NCI-H187 treated with DMSO at 0.1 percent for 48 hours (cell line): ENCODE measurements around the gene MLEC.
"Not testable (repeated sequence)": the region's sequence is repeated elsewhere in the genome, so short reads cannot be mapped to it uniquely, and the experiment has no call there.

ENCODE experiments used
- DNase-seq: peaks from one replicate; lab custom pipeline; 2025; lab: John Stamatoyannopoulos, UW

Gene MLEC

DNA sequence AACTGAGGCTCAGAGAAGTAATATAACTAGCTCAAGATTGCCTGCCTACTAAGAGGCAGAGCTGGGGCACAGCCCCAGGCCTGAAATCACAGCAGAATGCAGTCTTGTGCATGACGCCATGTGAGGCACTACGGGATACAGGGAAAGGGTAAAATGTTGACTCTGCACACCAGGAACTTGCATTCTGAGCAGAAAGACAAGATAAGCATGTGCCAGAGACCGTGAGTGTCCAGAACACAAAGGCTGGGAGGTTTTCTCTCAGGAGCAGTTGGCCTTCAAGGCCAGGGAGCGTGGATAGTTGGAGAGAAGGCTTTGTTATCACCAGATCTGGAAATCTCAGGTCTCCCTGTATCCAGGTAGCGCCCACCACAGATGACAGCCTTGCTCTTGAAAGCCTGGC, 23.2 kb upstream of the MLEC start:
- no peak for DNase-seq

DNA sequence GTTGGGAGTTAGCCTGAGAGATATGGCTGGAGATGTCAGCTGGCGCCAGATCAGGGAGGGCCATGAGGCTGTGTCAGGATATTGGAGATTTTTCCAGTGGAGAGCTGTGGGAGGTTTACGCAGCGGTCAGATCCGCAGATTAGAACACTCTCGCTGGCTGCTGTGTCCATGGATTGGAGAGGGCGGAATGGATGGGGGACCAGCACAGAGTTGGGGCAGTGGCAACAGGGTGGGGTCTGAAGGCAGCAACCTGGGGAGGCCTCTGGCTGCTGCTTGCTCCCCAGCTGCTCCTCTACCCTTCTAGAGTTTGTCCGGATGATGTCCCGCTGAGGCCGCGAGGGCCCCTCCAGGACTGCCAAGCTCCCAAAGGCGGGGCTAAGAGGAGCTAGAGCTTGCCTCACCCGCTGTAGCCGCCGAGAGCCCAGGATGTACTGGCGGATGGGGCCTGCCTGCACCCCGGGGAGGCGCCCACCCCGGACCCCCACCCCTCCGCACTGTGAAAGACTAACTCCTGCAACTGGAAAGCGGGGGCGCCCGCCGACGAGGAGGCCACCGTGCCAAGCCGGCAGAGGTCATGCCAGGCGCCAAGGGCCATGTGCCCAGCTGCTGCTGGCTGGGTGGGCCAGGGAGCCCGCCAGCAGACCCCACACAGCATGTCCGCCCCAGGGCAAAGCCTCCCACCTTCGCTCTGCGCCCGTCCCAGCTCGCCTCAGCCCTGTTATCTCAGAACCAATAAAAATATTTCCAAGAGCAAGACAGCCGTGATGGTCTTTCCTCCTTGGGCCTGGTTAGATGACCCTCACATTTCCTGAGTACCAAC, 20.2 kb upstream of the MLEC start:
- no peak for DNase-seq

DNA sequence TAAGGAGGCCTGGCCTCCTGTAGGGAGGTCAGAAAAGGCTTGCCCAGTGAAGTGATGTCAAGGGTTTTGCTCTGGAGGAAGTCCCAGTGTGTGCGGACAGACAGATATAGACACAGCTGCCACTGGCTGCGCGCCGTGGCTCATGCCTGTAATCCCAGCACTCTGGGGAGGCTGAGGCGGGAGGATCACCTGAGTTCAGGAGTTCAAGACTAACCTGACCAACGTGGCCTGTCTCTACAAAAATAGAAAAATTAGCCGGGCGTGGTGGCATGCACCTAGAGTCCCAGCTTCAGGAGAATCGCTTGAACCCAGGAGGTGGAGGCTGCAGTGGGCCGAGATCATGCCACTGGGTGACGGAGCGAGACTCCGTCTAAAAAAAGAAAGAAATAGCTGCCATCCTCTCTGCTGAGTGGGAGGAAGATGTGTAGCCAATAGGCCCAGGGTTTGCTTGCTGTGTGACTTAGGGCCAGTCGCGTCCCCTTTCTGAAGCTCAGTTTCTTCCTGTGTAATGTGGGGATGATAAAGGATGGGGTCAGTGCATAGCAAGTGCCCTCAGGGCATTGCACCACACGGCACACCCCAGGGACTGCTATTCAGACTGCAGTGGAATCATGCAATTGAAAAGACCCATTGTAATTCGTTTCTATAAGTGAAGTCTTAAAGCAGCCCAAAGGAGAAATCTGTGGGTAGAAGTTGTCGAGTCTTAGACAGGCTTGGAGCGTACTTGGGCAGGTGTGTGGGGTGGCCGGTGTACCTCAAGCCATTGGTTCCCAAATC, 18.7 kb upstream of the MLEC start:
- no peak for DNase-seq

DNA sequence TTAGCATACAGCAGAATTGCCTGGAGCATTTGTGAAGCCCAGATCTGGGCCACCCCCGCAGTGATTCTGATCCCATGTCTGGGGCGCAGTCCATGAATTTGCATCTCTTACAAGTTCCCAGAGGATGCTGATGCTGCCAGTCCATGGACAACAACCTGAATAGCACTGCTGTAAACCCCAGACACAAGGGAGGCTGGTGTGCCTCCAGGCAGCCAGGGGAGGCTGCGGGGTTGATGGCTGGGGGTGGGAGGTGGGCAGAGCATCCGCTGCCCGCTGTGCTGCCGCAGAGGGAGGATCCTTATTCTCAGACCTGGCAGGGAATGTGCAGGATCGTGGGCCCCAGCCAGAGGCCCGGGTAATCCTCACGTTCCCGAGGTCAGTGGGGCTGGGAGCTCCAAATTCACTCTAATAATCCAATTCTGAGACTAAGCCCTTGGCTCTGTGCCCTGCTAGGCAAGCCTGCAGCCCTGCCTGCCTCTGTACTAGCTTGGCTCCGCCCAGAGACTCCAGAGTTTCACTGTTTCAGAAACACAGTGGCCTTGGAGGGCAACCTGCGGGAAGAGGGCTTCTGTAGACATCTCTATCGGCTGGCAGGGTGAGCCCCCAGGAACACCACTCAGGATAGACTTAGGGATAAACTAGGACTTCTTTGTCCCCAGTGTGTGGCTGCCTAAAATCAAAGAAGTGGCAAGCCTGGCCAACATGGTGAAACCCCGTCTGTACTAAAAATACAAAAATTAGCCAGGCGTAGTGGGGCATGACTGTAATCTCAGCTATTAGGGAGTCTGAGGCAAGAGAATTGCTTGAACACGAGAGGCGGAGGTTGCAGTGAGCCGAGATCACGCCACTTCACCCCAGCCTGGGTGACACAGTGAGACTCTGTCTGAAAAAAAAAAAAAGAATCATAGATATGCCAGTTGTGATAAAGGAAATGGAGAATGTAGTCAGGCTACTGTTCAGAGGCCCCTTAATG, 17.8 kb upstream of the MLEC start:
- DNase-seq = no peak

DNA sequence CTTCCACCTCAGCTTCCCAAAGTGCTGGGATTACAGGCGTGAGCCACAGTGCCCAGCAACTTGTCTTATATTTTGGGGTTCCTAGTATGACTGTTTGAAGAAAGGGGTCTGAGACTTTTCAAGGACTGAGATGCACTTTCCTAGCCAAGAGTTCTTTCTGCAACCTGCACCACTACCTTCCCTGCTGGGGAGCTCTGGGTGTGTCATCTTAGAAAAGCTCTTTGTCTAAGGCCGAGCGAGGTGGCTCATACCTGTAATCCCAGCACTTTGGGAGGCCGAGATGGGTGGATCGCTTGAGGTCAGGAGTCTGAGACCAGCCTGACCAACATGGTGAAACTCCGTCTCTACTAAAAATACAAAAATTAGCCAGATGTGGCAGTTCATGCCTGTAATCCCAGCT, 16.7 kb upstream of the MLEC start:
- not testable (repeated sequence) for DNase-seq

DNA sequence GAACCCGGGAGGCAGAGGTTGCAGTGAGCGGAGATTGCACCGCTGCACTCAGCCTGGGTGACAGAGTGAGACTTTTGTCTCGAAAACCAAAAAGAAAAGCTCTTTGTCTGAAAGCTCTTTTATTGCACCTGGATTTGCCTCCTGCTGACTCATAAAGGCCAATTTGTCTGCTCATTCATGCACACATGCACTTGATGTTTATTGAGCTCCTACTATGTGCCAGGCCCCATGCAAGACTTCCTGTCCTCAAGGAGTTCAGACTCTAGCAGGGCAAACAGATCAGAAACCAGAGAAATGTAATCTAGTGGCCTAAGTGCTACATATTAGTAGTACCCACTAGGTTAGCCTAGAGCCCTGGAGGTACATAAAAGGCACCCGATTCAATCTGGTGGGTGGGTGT, 16.3 kb upstream of the MLEC start:
- DNase-seq = no peak

DNA sequence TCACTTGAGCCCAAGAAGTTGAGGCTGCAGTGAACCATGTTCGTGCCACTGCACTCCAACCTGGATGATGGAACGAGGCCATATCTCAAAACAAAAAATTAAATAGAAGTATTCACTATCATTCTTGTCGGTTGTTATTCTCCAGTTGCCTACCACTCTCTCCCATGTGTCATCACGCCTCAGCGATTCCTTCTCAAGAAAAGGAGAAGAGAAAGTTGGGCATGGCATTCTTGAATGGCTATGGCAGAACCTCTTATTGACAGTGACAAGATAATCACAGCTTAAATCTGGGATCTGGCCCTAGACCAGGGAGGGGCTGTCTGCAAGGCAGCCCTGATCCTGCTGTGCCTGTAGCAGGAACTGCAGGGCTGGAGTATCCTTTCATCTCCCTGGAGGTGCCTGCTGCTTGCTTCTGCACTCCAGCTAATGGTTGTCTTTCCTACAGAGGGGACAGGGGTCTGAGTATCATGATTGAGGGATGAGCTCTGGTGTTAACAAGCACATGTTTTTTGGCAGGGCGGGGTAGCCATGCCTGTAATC, 12.8 kb upstream of the MLEC start:
- no peak for DNase-seq

DNA sequence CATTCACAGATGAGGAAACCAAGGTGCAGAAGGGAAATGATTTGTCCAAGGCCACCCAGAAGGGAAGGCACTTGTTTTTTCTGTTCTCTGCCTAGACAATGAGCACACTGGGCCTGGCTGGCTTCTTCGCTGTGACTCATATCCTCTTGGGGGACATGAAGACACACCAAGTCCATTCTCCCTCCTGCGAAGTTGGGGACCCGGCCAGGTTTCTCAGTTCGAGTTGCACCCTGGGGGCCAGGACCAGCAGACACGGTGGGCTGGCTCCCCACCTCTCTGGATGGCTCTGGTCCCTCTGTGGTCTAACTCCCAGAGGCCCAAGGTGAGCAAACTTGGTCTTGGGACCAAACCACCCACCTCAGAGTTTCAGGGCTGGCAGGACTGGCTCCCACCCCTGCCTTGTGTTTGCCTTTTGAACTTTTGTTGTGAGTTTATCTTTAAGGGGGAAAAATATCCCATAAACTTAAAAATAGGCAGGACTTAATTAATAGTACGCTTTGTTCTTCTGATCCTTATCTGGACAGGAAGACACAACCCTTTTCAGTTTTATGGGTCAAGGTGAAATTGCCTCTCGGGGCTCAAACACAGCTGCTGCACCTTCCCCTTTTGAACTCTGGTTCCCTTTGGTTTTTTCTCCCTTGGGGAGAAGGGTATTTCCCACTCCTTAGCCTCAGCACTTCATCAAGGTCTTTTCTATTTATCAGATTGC, 9.0 kb upstream of the MLEC start:
- DNase-seq = no peak

DNA sequence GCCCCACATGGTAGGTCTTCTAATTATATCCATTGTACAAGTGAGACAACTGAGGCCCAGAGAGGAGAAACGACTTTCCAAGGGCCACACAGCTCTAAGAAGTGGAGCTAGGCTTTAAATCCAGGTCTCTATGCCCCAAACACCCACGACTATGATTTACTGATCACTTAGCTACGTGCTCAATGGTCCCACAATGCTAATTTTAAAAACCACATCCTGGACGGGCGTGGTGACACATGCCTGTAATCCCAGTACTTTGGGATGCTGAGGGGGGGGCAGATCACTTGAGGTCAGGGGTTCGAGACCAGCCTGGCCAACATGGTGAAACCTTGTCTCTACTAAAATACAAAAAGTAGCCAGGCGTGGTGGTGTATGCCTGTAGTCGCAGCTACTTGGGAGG, 8.4 kb upstream of the MLEC start:
- no peak for DNase-seq

DNA sequence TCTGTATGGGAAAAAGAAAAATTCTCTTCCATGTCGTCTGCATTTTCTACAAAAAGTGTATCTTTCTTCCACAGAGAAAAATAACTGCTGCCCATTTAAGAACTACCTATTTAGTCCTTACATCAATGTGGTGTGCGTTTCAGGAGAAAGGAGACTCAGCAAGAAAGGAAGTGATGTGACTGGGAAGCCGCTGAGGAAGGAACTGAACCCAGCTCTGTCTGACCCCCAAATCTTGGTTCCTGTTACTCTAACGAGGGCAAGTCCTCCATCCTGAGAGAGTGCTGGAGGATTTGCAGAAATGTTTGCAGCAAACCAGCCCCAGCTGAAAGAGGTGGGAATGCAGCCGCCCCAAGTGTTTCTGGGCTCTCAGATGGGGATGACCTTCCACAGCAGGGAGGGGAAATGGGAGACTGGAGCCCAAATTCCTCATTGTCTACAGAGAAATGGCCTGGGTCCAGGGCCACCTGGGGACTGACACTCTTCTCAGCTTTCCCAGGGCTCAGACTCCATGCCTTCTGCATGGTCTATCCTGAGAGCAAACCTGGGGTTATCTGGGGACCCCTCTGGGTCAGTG, 6.7 kb upstream of the MLEC start:
- DNase-seq = no peak

DNA sequence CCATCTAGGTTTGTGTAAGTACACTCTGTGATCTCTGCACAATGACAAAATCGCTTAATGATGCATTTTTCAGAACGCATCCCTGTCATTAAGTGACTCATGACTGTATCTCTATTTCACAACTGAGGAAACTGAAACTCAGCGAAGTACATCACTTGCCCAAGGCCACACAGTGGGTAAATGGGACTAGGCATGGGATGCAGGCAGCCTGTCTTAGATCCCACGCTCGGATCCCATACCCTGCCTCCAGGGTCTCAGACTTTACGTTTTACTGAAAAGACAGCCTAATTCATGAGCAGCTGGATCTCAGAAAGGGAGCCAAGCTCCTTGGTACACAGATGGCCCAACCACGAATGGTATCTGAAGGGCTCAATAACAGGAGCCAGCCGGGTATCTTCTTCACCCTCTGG, 2.4 kb upstream of the MLEC start:
- no peak for DNase-seq

DNA sequence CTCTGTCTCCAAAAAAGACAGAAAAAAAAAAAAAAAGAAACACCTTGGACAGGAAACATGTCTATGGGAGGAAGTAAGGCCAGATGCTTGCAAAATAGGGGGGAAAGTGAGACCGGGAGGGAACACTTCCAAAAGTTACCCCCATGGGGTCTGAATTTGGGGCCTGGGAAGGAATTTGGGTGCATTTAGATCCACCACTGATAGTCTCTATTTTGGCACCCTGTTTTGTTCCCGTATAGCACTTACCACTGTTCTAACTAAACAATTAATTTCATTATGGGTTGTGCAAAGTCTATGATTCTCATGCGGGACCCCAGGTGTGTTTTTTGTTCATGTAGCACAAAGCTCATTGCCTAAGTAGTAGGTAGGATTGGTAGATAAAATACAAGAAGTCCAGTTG, 1.4 kb upstream of the MLEC start:
- no peak for DNase-seq

DNA sequence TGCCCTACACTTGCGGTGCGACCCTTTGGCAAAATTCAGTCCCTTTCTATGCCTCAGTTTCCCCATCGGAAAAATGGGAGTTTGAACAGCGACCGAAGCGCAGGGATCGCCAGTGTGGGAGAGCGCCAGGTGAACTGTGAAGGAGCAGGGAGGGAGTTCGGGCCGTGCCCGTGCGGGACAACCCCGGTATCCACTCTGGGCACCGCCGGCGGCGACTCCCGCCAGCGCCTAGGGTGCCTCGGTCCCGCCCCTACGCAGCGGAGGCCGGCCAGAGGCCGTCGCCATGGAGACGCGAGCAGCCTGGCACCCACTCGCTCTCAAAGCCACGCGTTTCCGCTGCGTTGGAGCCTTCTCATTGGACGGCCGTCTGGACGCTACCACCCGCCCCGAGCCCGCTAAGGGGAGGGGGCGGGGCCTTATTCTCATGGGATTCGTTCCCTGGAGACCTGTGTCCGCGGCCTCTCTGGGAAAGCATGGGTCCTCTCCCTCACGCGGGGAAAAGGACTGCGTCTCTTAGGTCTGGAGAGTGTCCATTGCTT, 729 bp upstream of the MLEC start:
- DNase-seq = peak; percentile 85

DNA sequence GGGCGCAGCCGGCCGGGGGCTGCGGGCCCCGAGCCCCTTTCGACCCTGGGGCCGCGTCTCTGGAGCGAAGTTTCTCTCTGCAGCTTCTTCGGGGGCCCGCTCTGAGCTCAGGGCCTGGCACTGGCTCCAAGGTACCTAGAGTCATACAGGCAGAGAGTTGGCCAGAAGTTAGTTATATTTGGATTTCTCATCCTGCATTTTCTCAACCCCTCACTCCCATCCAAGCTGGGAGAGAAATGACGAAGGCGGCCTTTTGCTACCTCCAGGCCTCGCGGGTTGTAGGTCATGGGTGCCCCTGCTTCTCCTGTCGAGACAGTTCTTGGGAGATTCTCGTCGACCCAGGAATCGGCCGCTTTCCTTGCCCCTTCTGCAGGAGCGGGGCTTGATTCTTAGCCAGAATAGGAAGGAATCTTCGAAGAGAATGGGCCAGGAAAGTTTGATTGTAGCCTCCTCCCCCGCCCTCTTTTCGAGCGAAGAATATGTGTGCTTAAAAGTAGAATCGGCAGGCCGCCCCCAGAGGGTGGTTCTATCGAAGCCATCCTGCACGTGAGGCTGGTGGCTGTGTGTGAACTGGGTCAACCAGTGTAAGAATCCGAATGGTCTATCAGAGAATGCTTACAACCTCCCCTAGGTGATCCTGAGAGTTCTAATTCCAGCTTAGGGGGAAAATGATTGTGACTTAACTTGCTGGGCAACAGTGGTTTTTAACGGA, 785 bp downstream of the MLEC start:
- DNase-seq = no peak

DNA sequence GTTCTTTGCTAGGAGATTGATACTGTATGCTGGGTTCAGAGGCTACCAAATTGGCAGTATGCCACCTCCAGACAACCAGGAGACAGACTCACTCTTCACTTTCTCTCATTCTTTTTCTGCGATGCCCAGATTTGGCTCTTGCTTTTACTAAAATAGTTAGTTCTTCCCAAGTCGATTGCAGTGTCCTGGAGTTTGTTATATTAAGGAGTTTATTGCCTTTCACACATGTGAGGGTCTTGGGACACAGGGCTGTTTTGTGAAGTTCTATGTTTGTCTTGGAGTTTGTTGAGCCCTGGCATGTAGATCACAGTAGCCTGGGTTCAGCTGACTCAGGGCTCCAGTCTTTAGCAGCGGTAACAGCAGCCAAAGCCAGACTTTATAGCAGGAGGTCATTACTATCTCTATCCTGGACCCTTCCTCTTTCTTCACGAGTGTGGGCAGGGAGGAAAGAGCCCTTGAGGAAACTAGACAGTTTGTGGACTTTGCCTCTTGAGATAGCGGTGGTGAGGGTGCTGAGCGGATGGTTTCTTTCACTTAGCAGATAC, 1.6 kb downstream of the MLEC start:
- no peak for DNase-seq

DNA sequence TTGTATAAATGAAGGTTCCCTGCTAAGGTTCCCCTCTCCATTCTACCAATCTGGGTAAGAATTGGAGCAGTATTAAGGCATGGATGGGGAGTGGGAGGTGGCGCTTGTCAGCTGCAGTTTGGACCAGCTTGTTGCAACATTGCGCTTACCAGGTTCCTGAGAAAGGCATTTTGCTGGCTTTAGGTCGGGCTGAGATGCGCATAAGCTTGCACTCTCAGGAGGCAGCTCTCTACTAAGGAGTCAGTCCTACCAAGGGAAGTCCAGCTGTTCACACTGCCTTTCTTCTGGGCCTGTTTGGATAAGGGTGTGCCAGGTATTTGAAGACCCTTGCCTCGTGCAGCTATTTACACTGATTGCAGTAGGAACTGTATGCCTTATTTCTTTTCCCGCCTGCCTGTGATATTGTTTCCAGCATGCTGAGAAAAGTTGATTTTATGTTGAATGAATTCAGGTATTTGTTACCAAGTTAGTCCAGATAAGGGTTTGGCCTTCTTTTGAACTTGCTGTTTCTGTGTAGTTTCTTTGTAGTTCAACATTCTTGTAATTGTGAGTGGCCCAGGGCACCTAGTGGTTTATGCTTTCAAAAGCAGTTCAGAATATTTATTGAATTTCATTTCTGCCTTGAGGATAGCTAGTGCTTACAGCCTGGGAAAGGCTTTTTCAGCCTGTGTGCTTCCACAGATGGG, 2.6 kb downstream of the MLEC start:
- no peak for DNase-seq

DNA sequence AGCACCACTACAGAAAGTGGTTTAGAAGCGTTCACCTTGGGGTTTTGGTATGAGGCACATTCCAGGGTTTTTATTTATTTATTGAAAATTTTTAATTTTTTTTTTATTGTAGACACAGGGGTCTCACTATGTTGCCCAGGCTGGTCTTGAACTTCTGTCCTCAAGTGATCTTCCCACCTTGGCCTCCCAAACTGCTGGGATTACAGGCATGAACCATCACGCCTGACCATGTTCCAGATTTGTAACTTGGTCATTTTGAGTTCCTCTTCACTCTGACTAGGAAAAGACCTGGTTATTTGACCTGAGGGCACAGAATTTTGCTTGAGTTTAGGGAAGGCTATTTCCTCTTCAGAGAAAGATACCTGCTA, 3.1 kb downstream of the MLEC start:
- no peak for DNase-seq

DNA sequence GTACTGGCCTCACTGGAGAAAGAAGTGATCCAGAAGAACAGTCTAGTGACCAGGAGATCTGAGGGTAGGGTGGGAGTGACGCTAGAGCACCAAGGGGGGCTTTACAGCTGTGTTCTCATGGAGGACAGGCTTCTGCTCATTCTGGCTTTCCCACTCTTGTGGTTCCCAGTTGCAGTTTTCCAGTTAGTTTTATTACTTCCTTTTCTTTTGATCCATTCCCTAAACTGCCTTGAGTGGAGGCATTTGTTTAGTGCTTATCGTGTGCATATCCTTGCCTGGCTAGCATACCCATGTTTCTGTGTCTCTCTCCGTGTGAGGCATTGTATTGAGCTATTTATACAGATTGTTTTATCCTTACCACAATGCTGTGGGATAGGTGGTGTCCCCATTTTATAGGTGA, 4.0 kb downstream of the MLEC start:
- no peak for DNase-seq

DNA sequence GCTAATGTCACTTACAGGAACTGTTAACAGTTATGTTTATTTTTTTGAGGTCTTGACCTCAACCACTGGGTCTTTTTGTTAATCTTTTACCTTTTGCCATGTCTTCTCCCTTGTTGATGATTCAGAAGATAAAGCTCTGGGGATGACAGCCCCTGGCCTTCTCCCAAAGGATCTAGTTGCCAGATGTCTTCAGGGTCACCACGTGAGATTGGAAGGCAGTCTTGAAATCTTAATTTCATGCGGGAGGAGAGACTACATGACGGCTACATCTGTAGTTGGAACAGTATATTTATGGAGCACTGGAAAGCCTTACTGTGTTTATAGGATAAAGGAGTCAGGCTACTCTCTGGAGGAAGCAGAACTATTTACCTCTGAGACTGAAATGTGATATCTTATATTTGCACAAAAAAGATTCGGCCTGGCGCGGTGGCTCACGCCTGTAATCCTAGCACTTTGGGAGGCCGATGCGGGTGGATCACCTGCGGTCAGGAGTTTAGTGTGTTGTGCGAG, 5.6 kb downstream of the MLEC start:
- DNase-seq = no peak
